Measurements from ENCODE around the gene ROBO3.

The ROBO3 gene

GRCh38 chr11:124846070-124846673, 19.1 kb upstream of the ROBO3 start:
- no peak for DNase-seq (ENCODE audit: low spot score)

- DNase-seq (ENCODE audit: low spot score), result no peak
Measured at GRCh38 chr11:124859171-124859570, 6.1 kb upstream of the ROBO3 start.

DNA sequence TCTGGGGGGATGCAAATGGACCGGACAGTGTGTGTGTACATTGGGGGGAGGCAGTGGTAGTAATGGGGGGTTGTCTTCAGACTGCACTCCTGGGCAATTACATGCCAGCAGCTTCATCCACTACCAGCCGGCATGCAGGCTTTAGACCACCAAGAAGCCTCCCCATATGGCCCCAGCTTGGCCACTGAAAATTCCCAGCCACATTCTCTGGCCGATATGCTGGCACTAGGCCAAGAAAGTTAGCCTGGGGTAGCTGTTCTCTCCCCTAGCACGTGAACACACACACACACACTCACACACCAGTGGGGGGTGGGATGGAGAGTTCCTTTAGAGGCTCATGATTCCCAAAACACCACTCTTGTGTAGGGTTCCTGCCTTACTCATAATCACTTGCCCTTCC, 3.6 kb upstream of the ROBO3 start:
- no peak for DNase-seq (ENCODE audit: low spot score)

DNA sequence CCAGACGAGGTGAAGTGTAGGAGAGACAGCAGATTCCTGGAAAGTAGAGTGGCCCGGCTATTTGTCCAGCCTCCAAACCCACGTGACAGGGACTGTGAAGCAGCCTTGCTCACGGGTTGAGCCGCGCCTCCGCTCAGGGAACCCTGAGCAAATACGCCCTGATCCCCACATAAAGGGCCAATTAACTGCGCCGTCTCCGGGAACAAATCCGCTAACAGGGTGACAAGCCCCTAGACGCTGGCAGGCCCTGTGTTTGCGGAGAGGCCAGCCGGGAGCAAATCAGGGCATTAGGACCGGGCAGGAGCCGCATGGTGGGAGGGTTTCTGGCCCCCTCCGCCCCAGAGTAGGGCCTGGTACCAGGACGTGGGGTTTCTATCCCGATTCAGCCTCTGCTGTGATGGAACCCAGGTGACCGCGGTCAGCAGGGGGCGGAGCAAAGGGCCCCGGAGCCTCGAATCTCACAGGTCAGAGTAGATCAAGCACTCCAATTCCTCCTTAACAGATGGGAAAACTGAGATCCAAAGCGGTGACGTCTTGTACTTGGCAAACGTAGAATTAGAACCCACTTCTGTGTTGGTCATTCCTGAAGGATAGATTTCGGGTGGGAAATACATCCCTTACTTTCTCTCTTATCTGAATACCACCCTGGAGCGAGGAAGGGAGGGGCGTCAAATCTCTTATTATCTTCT, 2.0 kb upstream of the ROBO3 start:
- DNase-seq (ENCODE audit: low spot score), result peak; percentile 27

DNA sequence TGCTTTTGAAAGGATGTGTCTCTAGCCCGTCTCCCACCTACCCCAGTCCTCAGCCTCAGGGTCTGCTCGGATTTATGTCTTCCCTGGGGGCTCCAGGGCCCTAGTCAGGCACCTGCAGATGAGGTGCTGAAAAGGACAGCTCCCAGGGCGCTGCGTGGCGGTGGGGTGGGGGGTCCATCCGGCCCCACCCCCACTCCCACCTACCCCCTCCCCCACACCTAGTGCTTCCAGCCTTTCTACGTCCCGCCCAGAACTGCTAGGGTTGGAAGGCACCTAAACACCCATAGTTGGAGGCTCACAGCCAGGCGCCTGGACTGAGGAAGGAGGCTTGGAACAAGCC, 1.4 kb upstream of the ROBO3 start:
- DNase-seq (ENCODE audit: low spot score), result no peak

- DNase-seq (ENCODE audit: low spot score), result no peak
Measured at GRCh38 chr11:124864176-124864891, 898 bp upstream of the ROBO3 start.

- no peak for DNase-seq (ENCODE audit: low spot score)
Measured at GRCh38 chr11:124864892-124865180, 396 bp upstream of the ROBO3 start.

DNA sequence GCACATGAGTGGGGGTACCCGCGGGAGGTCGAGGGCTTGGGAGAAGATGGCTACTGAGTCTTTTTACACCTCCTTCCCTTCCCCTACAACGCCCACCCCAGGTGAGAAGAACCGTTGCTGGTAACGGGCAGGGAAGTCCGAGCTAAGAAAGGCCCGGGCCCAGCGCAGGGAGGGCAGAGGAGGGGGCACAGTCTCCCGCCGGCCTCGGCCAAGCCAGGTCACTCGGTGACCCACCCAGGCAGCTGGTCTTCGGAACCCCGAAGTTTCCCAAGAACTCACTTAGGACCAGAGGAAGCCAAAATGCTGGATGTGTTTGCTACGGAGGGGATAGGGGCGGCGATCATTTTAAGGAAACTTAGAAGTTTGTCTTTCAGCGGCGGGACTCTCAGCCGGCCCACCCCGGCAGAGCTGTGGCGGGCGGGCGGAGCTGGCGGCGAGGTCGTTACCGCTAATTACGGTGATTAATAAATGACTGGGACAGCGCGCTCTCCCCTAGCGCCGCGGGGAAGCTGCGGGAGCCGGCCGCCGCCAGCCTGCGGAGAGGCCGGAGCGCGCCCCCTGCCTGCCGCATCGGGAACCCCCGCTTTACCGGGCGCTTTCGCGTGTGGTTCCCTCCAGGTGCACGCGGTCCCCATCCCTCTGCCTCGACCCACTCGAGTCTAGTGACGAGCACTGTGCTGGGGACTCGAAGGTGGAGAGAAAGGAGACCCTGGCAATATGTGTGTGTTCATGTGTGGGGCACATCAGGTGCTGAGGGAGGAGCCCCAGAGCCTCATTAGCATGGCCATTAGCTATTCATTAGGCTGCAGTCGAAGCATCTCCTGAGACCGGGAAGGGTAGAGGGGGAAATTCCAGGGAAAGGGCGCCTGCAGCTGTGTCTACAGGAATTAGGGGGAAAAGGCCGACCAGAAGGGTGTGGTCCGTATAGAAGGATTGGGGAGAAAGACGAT, 945 bp downstream of the ROBO3 start:
- DNase-seq (ENCODE audit: low spot score), result peak; percentile 54

DNA sequence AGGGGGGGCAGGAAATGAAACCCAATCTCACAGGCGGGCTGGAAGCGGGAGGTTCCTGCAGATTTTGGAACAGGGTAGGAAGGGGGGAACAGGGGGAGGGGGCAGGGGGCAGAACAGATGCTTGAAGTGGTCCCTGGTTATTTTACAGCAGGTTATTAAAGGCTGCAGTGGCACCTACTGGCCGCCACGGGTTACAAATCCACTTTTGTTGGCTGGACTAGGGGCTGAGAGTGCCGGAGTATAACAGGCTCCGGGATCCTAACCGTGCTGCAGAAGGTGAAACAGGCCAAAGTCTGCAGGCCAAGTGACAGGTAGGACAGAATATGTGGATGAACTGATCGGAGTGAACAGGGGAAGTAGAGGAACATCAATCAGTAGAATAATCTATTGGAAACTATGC, 2.5 kb downstream of the ROBO3 start:
- peak; percentile 30 for DNase-seq (ENCODE audit: low spot score)

- no peak for DNase-seq (ENCODE audit: low spot score)
Measured at GRCh38 chr11:124868331-124869274, 3.4 kb downstream of the ROBO3 start.

- no peak for DNase-seq (ENCODE audit: low spot score)
Measured at GRCh38 chr11:124869331-124869730, 4.1 kb downstream of the ROBO3 start.

GRCh38 chr11:124869856-124870387, 4.7 kb downstream of the ROBO3 start:
- no peak for DNase-seq (ENCODE audit: low spot score)

DNA sequence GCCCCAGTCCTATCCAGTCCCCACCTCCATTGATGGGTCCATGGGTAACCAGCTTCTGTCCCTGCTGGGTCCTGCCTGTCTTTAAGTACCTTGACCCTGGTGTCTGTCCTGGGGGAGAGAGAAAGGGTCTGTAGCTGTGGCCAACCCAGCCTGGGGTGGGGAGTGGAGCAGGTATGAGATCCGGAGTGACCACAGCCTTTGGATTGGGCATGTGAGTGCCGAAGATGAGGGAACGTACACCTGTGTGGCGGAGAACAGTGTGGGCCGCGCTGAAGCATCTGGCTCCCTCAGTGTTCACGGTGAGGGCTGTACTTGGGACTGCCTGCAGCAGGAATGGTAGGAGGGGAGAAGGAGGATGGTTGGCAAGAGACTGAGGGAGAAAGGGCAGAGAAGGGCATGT, 5.2 kb downstream of the ROBO3 start:
- DNase-seq (ENCODE audit: low spot score), result no peak

- no peak for DNase-seq (ENCODE audit: low spot score)
Measured at GRCh38 chr11:124872280-124872679, 7.0 kb downstream of the ROBO3 start.

DNA sequence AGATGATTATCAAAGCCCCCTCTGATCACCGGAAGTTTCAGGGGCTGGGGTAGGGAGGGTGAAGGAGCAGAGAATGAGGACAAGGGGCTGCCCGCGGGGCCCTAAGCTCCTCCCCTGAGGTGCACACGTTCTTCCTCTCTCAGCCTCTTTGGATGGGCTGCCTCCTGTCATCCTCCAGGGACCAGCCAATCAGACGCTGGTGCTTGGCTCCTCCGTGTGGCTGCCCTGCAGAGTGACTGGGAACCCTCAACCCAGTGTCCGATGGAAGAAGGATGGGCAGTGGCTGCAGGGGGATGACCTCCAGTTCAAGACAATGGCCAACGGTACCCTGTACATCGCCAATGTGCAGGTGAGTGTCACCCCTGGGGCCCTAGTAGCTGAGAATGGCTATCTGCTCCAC, 7.5 kb downstream of the ROBO3 start:
- no peak for DNase-seq (ENCODE audit: low spot score)

DNA sequence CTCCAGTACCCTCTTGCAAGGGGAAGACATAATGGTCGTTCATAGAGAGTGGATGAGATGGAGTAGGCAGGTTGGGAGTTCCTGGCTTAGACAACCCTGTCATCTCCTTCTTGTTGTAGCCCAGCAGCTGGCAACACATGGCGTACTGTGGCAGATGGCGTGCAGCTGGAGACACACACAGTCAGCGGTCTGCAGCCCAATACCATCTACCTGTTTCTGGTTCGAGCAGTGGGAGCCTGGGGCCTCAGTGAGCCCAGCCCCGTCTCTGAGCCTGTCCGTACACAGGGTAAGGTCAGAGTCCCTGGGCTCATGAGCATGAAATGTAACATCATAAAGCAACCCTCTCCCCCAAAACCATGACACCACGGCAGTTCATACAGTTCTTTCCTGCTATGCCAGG, 8.7 kb downstream of the ROBO3 start:
- DNase-seq (ENCODE audit: low spot score), result no peak

DNA sequence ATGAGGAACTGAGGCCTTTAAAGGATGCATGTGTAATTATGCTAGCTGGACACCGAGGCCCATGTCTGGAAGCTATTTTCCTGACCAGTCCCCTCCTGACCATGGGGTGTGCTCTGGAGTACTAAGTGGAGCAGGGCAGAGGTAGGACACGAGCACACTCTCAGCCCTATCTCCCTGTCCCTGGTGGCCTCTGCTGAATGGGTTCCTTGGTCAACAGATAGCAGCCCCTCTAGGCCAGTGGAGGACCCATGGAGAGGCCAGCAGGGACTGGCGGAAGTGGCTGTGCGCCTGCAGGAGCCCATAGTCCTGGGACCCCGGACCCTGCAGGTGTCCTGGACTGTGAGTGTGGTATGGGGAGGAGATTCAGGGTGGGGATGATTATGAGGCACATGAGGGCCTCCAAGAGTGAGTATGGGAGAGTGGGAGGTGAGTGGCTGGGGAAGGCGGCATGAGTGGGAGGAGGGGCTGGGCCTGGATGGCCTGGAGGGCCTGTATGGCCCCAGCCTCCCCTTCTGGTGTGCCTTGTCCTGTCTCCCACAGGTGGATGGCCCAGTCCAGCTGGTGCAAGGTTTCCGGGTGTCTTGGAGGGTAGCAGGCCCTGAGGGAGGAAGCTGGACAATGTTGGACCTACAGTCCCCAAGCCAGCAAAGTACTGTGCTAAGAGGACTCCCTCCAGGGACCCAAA, 9.5 kb downstream of the ROBO3 start:
- no peak for DNase-seq (ENCODE audit: low spot score)

- no peak for DNase-seq (ENCODE audit: low spot score)
Measured at GRCh38 chr11:124875401-124875800, 10.2 kb downstream of the ROBO3 start.

GRCh38 chr11:124875943-124876817, 10.9 kb downstream of the ROBO3 start:
- DNase-seq (ENCODE audit: low spot score), result peak; percentile 83
